RWPE1 (cell line): ENCODE measurements around the gene PARN.

Experiments used
- CTCF ChIA-PET: fragments of 350-600 bp; sonication (Branson Sonifier 250); formaldehyde crosslinking; extraction: SDS; loops from one replicate; lab custom pipeline; 2021; lab: Yijun Ruan, JAX
- POLR2A ChIA-PET: fragments of 400-600 bp; formaldehyde crosslinking; extraction: SDS; loops from one replicate; lab custom pipeline; 2020; ENCODE audit warnings: antibody characterized with exemption; ENCODE audit not compliant: low non-redundant PET; lab: Yijun Ruan, JAX
- DNase-seq: peaks from one replicate; pipeline ENCODE4 v3.0.0; 2012; ENCODE audit warnings: low spot score
- H3K27ac ChIP-seq: fragments of 450-650 bp; 2 replicates; pipeline ENCODE4 v1.5.1; 2017
- CTCF ChIP-seq: fragments of 450-650 bp; conservative IDR thresholded peaks from 2 replicates; pipeline ENCODE4 v1.5.1; 2017; ENCODE audit warnings: low read depth, mild to moderate bottlenecking

The PARN gene

GRCh38 chr16:14389359-14389758 is 240.7 kb downstream of the PARN start:
- TF ChIP-seq CTCF: no peak
- no peak overlapping the region for H3K27ac ChIP-seq
- ChIA-PET CTCF (interaction anchor here (0.5 kb wide), 1 partner anchor 414 kb away, joined by 3 read pairs; no protein-coding TSS in a partner anchor), POLR2A (interaction anchor here (0.5 kb wide), 1 partner anchor 100 kb away, joined by 3 read pairs; no protein-coding TSS in a partner anchor)
- DNase-seq: peak; percentile 49

- no peak for TF ChIP-seq CTCF
- CTCF ChIA-PET: no interaction called here
- DNase-seq: no peak
- POLR2A ChIA-PET: no interaction called here
- H3K27ac ChIP-seq: no peak overlapping the region
Observed at GRCh38 chr16:14388243-14388642, 241.8 kb downstream of the PARN start.

- no peak overlapping the region for H3K27ac ChIP-seq
- ChIA-PET POLR2A (no interaction called here), CTCF (no interaction called here)
- DNase-seq: no peak
- TF ChIP-seq CTCF: no peak
Observed at GRCh38 chr16:14386115-14386514, 243.9 kb downstream of the PARN start.
